ENCODE measurements around the gene ACADM.
"Not testable (repeated sequence)": the region's sequence is repeated elsewhere in the genome, so short reads cannot be mapped to it uniquely, and the experiment has no call there.

The ACADM gene

GRCh38 chr1:75797606-75798216, 73.2 kb downstream of the ACADM start:
- no peak overlapping the region for H2BK5ac ChIP-seq (ENCODE audit: low read depth, low read length, poor library complexity)
- no peak overlapping the region for H2BK12ac ChIP-seq (ENCODE audit: low read length)
- H3K79me1 ChIP-seq (ENCODE audit: low read length), result no peaks in the 10 kb centered on the region
- no peak overlapping the region for H3K14ac ChIP-seq (ENCODE audit: low read length)
- no peak overlapping the region for H3K18ac ChIP-seq (ENCODE audit: low read length)
- H3K4me1 ChIP-seq (ENCODE audit: control insufficient read depth in 1 of 2, insufficient read depth in 2 of 2, low read length in 2 of 2), result no peaks in the 10 kb centered on the region
- H3K9me3 ChIP-seq (ENCODE audit: insufficient read depth, low read depth, low read length), result no peaks in the 10 kb centered on the region
- no peak overlapping the region for H3K27ac ChIP-seq (ENCODE audit: low read depth, low read length)
- WGBS (ENCODE audit: extremely low coverage, insufficient coverage, insufficient read length), result no CpG with 5 or more reads among the region's 13 CpGs
- no peaks in the 10 kb centered on the region for H3K79me2 ChIP-seq (ENCODE audit: control insufficient read depth, insufficient read depth, low read length, poor library complexity)
- H2AK5ac ChIP-seq (ENCODE audit: low read length), result no peak overlapping the region
- H2AFZ ChIP-seq (ENCODE audit: insufficient read depth, low read length, poor library complexity), result no peak overlapping the region
- no peak overlapping the region for H2BK120ac ChIP-seq (ENCODE audit: insufficient read depth, low read length, poor library complexity)
- H4K12ac ChIP-seq (ENCODE audit: low read depth, low read length), result no peak overlapping the region
- H3K23ac ChIP-seq (ENCODE audit: low read length), result no peak overlapping the region
- no peak for DNase-seq
- H3K4me3 ChIP-seq (ENCODE audit: low read depth, low read length), result no peak overlapping the region
- H3K27me3 ChIP-seq (ENCODE audit: insufficient read depth, low read length), result no peaks in the 10 kb centered on the region
- no peak overlapping the region for H4K8ac ChIP-seq (ENCODE audit: low read depth, low read length)
- H3K4ac ChIP-seq (ENCODE audit: low read depth, low read length), result no peak overlapping the region
- H3K36me3 ChIP-seq (ENCODE audit: control insufficient read depth in 1 of 2, insufficient read depth in 2 of 2, low read length in 2 of 2), result peaks cover 21 to 24% of the 10 kb centered on the region in 2 experiments
- H3K4me2 ChIP-seq (ENCODE audit: low read length), result no peak overlapping the region
- H3K9ac ChIP-seq (ENCODE audit: low read length), result no peak overlapping the region
- H4K91ac ChIP-seq (ENCODE audit: low read depth, low read length), result no peak overlapping the region

DNA sequence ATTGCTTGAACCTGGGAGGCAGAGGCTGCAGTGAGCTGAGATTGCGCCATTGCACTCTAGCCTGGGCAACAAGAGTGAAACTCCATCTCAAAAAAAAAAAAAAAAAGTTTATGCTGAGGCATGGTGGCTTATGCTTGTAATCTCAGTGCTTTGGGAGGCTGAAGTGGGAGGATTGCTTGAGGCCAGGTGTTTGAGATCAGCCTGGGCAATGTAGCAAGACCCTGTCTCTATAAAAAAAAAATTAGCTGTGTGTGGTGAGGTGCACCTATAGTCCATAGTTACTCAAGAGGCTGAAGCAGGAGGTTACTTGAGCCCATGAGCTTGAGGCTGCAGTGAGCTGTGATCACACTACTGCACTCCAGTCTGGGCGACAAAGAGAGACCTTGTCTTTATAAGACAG, 77.0 kb downstream of the ACADM start:
- not testable (repeated sequence) for H3K23ac ChIP-seq (ENCODE audit: low read length); DNase-seq; H2BK5ac ChIP-seq (ENCODE audit: low read depth, low read length, poor library complexity); H3K4me1 ChIP-seq (ENCODE audit: control insufficient read depth in 1 of 2, insufficient read depth in 2 of 2, low read length in 2 of 2); H3K4ac ChIP-seq (ENCODE audit: low read depth, low read length); H2BK12ac ChIP-seq (ENCODE audit: low read length); H3K36me3 ChIP-seq (ENCODE audit: control insufficient read depth in 1 of 2, insufficient read depth in 2 of 2, low read length in 2 of 2); H4K8ac ChIP-seq (ENCODE audit: low read depth, low read length); H4K91ac ChIP-seq (ENCODE audit: low read depth, low read length); H3K4me3 ChIP-seq (ENCODE audit: low read depth, low read length); H3K4me2 ChIP-seq (ENCODE audit: low read length); H2BK120ac ChIP-seq (ENCODE audit: insufficient read depth, low read length, poor library complexity); H3K79me1 ChIP-seq (ENCODE audit: low read length); H3K9ac ChIP-seq (ENCODE audit: low read length); H3K18ac ChIP-seq (ENCODE audit: low read length); H2AFZ ChIP-seq (ENCODE audit: insufficient read depth, low read length, poor library complexity); H4K12ac ChIP-seq (ENCODE audit: low read depth, low read length); H3K27me3 ChIP-seq (ENCODE audit: insufficient read depth, low read length); H3K27ac ChIP-seq (ENCODE audit: low read depth, low read length); H3K9me3 ChIP-seq (ENCODE audit: insufficient read depth, low read depth, low read length); H3K79me2 ChIP-seq (ENCODE audit: control insufficient read depth, insufficient read depth, low read length, poor library complexity); H2AK5ac ChIP-seq (ENCODE audit: low read length); H3K14ac ChIP-seq (ENCODE audit: low read length)
- no CpG with 5 or more reads among the region's 2 CpGs for WGBS (ENCODE audit: extremely low coverage, insufficient coverage, insufficient read length)

DNA sequence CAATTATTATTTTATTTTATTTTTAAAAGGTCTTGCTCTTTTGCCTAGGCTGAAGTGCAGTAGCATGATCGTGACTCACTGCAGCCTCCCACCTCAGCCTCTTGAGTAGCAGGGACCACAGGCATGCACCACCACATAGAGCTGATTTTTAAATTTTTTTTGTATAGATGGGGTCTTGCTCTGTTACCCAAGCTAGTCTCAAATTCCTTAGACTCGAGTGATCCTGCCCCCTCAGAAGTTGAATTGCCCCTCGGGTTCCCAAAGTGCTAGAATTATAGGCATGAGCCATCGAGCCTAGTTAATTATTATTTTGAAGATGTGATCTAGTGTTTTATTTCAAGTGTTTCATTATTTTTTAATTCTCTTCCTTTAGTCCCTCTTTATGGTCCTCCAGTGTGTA, 84.4 kb downstream of the ACADM start:
- H3K4ac ChIP-seq (ENCODE audit: low read depth, low read length), result no peak overlapping the region

DNA sequence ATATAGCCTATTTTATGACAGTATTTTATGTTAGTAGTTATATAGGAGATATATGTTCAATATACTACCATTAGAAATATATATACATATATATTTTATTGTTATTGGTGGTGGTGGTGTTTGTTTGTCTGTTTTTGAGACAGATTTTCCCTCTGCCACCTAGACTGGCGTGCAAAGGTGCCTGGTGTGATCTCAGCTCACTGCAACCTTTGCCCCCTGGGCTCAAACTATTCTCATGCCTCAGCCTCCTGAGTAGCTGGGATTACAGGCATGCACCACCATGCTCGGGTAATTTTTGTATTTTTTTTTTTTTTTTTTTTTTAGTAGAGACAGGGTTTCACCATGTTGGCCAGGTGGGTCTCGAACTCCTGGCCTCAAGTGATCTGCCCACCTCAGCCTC, 85.6 kb downstream of the ACADM start:
- DNase-seq; H2BK5ac ChIP-seq (ENCODE audit: low read depth, low read length, poor library complexity); H3K23ac ChIP-seq (ENCODE audit: low read length); H3K4ac ChIP-seq (ENCODE audit: low read depth, low read length); H2BK12ac ChIP-seq (ENCODE audit: low read length); H3K9me3 ChIP-seq (ENCODE audit: insufficient read depth, low read depth, low read length); H3K4me3 ChIP-seq (ENCODE audit: low read depth, low read length); H4K12ac ChIP-seq (ENCODE audit: low read depth, low read length); H3K36me3 ChIP-seq (ENCODE audit: control insufficient read depth in 1 of 2, insufficient read depth in 2 of 2, low read length in 2 of 2); H3K79me2 ChIP-seq (ENCODE audit: control insufficient read depth, insufficient read depth, low read length, poor library complexity); H3K4me2 ChIP-seq (ENCODE audit: low read length); H3K4me1 ChIP-seq (ENCODE audit: control insufficient read depth in 1 of 2, insufficient read depth in 2 of 2, low read length in 2 of 2); H2BK120ac ChIP-seq (ENCODE audit: insufficient read depth, low read length, poor library complexity); H3K9ac ChIP-seq (ENCODE audit: low read length); H4K91ac ChIP-seq (ENCODE audit: low read depth, low read length); H3K27me3 ChIP-seq (ENCODE audit: insufficient read depth, low read length); H3K14ac ChIP-seq (ENCODE audit: low read length); H4K8ac ChIP-seq (ENCODE audit: low read depth, low read length); H3K18ac ChIP-seq (ENCODE audit: low read length); H2AK5ac ChIP-seq (ENCODE audit: low read length); H3K79me1 ChIP-seq (ENCODE audit: low read length); H2AFZ ChIP-seq (ENCODE audit: insufficient read depth, low read length, poor library complexity); H3K27ac ChIP-seq (ENCODE audit: low read depth, low read length): not testable (repeated sequence)
- WGBS (ENCODE audit: extremely low coverage, insufficient coverage, insufficient read length), result no CpG with 5 or more reads among the region's 3 CpGs

More for the DNA sequence above, 84.4 kb downstream of the ACADM start:
- no peak overlapping the region for H2BK12ac ChIP-seq (ENCODE audit: low read length)
- H4K91ac ChIP-seq (ENCODE audit: low read depth, low read length), result no peak overlapping the region
- no peaks in the 10 kb centered on the region for H3K27me3 ChIP-seq (ENCODE audit: insufficient read depth, low read length)
- no peak overlapping the region for H3K23ac ChIP-seq (ENCODE audit: low read length)
- H3K4me1 ChIP-seq (ENCODE audit: control insufficient read depth in 1 of 2, insufficient read depth in 2 of 2, low read length in 2 of 2), result no peaks in the 10 kb centered on the region
- H3K79me2 ChIP-seq (ENCODE audit: control insufficient read depth, insufficient read depth, low read length, poor library complexity), result no peaks in the 10 kb centered on the region
- H2AFZ ChIP-seq (ENCODE audit: insufficient read depth, low read length, poor library complexity), result no peak overlapping the region
- no peak overlapping the region for H3K14ac ChIP-seq (ENCODE audit: low read length)
- no peak overlapping the region for H4K8ac ChIP-seq (ENCODE audit: low read depth, low read length)
- H2BK120ac ChIP-seq (ENCODE audit: insufficient read depth, low read length, poor library complexity), result no peak overlapping the region
- H4K12ac ChIP-seq (ENCODE audit: low read depth, low read length), result no peak overlapping the region
- WGBS (ENCODE audit: extremely low coverage, insufficient coverage, insufficient read length), result no CpG with 5 or more reads among the region's 4 CpGs
- no peak overlapping the region for H2AK5ac ChIP-seq (ENCODE audit: low read length)
- no peak overlapping the region for H3K4me2 ChIP-seq (ENCODE audit: low read length)
- no peak overlapping the region for H3K9ac ChIP-seq (ENCODE audit: low read length)
- no peaks in the 10 kb centered on the region for H3K36me3 ChIP-seq (ENCODE audit: control insufficient read depth in 1 of 2, insufficient read depth in 2 of 2, low read length in 2 of 2)
- no peak for DNase-seq
- no peak overlapping the region for H3K18ac ChIP-seq (ENCODE audit: low read length)
- no peak overlapping the region for H2BK5ac ChIP-seq (ENCODE audit: low read depth, low read length, poor library complexity)
- H3K79me1 ChIP-seq (ENCODE audit: low read length), result no peaks in the 10 kb centered on the region
- no peaks in the 10 kb centered on the region for H3K9me3 ChIP-seq (ENCODE audit: insufficient read depth, low read depth, low read length)
- no peak overlapping the region for H3K4me3 ChIP-seq (ENCODE audit: low read depth, low read length)
- H3K27ac ChIP-seq (ENCODE audit: low read depth, low read length), result no peak overlapping the region

All from trophoblast cell (in vitro differentiated cells and primary cell).